ENCODE data around the gene VWC2.

DNA sequence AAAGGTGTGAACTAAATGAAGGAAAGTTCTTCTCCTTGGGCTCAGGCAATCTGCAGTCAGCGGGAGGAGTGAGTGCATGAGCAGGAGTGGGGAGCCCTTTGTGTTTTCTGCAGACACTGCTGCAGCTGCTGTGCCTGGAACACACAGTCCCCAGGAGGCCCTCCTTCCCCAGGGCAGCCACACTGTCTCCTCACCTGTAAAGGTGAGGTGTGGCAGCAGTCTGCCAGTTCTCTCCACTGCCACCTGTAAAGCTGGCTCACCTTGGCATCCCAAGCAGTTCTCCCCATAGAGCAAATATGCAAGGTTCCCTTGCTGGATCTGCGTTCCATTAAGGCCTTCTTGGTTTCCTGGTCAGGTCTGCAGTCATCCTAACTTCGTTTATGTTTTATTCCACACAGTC is 5.2 kb upstream of the VWC2 start:
- TF ChIP-seq POLR2AphosphoS5 (IDR thresholded peaks at IDR 0.05; ENCODE audit: low read depth, low read length) = no peak
- TF ChIP-seq POLR2A (IDR thresholded peaks at IDR 0.05; ENCODE audit: control extremely low read depth in 1 of 2, low read depth in 2 of 2, low read length in 2 of 2) = no peak
- TF ChIP-seq SP2 (IDR thresholded peaks at IDR 0.05; ENCODE audit: low read length) = no peak
- TF ChIP-seq, protein P1, sequence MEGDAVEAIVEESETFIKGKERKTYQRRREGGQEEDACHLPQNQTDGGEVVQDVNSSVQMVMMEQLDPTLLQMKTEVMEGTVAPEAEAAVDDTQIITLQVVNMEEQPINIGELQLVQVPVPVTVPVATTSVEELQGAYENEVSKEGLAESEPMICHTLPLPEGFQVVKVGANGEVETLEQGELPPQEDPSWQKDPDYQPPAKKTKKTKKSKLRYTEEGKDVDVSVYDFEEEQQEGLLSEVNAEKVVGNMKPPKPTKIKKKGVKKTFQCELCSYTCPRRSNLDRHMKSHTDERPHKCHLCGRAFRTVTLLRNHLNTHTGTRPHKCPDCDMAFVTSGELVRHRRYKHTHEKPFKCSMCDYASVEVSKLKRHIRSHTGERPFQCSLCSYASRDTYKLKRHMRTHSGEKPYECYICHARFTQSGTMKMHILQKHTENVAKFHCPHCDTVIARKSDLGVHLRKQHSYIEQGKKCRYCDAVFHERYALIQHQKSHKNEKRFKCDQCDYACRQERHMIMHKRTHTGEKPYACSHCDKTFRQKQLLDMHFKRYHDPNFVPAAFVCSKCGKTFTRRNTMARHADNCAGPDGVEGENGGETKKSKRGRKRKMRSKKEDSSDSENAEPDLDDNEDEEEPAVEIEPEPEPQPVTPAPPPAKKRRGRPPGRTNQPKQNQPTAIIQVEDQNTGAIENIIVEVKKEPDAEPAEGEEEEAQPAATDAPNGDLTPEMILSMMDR (IDR thresholded peaks at IDR 0.05; ENCODE audit: control extremely low read depth in 1 of 3, insufficient read depth in 1 of 3, low read depth in 1 of 3, low read length in 3 of 3) = no peak
- no peak for TF ChIP-seq EP300 (IDR thresholded peaks at IDR 0.05; ENCODE audit: borderline replicate concordance in 1 of 2, low read depth in 2 of 2, low read length in 2 of 2)

All from H1 (cell line).